Activated CD4-positive, alpha-beta T cell treated with anti-CD3 and anti-CD28 coated beads, Interleukin-2, amount 50 U/mL, for 48 hours (primary cell): Measurements from ENCODE around the gene RARB.

Experiments used
- DNase-seq, 2 experiments: peaks; one replicate each; pipeline ENCODE4 v3.0.0-alpha.2; 2020

RARB gene

GRCh38 chr3:25427942-25428788 is at the start of gene RARB:
Gene RARB (plus strand): TSS chr3:25428263. CDS start chr3:25428732, 469 bp downstream.
- no peak for DNase-seq

DNA sequence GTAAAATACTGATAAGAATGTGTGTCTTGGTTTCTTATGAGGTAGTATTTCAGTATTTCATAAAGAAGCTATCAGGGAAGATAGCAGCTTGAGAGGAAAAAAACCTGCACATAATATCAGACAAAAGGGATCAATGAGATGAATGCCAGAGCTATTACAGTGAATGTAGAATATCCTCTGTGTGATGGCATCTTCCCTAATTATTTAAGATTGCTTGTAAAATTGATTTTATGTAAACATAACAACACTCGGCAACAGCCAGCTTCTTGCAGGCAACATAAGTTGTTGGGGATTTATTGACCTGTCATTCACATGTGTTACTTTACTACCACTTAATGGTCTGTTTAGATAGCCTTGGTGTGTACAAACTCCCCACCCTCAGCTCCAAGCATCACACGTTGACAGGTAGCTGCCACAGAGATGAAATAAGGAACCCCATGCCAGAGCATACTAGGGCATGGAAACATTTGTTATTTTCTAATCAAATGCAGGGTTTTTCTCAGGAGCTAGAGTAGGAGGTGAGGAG is 49.2 kb upstream of the RARB start:
- no peak for DNase-seq

DNA sequence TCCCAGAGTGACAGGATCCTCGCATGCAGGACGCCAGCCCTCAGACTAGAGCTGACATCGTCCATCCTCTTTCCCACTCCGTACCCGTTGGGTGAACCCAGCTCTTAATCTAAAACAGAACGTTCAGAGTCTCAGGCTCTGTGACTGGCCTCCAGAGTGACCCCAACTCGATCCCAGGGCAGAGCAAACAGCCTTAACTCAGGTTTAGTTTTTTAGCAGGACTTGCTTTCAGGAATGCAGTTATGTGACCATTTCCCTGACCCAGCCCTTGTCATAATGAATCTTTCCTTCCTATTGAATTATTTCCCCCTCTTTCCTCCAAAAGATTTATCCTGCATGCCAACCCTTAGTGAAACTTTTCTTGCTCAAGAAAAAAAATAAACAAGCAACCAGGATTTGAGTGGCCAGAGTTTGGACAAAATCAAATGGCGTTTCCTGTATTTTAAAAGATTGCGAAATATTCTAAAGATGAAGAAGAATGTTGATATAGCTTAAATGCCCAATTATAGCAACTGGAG is 47.8 kb upstream of the RARB start:
- no peak for DNase-seq

- no peak for DNase-seq
Measured at GRCh38 chr3:25381083-25381482, 47.0 kb upstream of the RARB start.

GRCh38 chr3:25384471-25384870 is 43.6 kb upstream of the RARB start:
- no peak for DNase-seq

DNA sequence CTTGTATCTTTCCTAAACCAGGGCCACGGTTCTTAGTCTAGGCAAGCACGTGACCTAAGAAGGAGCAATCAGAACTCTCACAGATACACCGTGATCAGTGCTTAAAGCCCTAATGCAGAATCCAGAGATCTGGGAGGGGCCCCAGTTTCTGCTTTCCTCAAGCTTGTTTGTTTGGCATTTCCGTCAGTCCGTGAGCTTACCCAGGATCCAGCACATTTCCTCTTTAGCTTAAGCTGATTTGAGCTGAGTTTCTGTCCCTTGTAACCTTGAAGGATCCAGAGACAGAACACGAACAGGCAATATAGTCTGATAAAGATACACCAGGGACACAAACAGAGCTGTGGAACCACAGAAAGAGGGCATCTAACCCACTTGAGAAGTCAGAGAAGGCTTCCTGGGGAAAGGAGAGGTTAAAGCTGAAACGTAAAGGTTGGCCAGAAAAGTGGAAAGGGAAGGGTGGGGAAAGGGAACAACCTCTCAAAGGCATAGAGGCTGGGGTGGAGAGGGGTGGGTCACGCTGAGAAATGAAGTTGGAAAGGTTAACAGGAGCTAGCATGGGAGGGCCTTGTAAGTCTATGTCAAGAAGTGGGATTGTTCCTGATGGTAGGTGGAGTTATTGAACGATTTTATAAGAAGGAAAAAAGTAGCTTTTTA is 42.1 kb upstream of the RARB start:
- no peak for DNase-seq

- no peak for DNase-seq
Measured at GRCh38 chr3:25386686-25387255, 41.3 kb upstream of the RARB start.

DNA sequence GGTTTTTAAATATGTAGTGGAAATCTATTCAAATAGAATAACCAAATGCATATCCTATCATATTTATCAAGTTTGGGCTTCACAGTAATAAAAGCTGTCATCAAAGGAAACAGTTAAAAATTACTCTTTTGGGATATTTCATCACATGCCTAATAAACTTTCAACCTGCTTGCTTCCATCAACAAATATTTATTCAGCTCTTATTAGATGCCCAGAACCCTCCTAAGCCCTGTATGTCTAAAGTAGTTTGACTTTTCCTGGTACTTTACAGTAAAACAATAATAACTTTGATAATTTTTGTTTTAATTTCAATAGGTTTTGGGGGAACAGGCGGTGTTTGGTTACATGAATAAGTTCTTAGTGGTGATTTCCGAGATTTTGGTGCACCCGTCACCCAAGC is 37.5 kb upstream of the RARB start:
- no peak for DNase-seq

- DNase-seq, result no peak
Measured at GRCh38 chr3:25396251-25396650, 31.8 kb upstream of the RARB start.

- no peak for DNase-seq
Measured at GRCh38 chr3:25396686-25397085, 31.4 kb upstream of the RARB start.

DNA sequence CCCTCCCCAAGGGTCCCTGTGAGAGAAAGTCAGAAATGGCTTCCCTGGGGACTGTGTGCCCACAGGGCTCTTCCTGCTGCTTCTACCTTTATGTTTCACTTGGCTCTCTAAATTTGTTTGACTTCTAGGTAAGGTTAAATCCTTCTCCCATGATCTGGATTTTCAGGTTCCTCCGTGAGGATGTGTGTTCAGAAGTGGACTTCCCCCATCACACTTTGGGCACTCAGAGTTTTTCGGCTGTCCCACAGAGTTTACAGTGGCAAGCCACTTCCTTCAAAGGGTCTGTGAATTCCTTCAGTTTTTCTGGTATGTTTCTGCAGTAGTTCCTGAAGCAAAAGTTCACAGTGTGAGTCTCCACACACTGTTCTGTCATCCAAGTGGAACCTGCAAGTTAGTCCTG is 30.9 kb upstream of the RARB start:
- no peak for DNase-seq

DNA sequence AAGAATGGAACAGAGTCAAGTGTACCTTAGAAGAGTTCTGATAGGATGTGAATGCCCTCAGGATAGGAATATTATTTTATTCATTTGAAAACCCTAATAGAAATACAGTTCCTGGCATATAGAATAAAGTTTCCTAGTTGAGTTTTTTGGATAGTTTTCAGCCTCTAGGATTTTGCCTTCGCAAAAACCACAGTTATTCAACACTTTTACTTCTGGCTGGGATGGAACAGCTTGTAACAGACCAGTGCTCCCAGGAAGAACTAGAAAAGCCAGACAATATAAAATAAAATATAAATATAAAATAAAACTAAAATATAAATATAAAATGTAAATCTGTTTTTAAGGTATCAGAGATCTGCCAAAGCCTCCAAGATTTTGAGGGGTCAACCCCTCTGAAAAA is 27.5 kb upstream of the RARB start:
- DNase-seq, result no peak

- DNase-seq, result no peak
Measured at GRCh38 chr3:25403968-25404367, 24.1 kb upstream of the RARB start.

GRCh38 chr3:25404569-25404968 is 23.5 kb upstream of the RARB start:
- DNase-seq, result no peak

DNA sequence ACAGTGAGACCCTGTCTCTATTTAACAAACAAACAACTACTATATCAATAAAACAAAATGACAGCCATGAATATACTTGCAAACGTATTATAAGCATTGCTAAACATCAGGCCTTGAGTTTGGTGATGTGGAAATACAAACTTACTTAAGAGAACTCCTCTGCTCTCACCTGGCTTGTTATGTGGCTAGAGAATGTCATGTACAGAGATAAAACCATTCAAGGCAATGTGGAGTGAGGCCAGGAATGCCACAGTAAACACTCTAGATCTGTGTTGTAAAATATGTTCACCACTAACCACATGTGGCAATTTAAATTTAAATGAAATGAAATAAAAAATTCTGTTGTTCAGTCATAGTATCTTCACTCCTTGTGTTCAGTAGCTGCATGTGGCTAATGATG is 22.7 kb upstream of the RARB start:
- no peak for DNase-seq

DNA sequence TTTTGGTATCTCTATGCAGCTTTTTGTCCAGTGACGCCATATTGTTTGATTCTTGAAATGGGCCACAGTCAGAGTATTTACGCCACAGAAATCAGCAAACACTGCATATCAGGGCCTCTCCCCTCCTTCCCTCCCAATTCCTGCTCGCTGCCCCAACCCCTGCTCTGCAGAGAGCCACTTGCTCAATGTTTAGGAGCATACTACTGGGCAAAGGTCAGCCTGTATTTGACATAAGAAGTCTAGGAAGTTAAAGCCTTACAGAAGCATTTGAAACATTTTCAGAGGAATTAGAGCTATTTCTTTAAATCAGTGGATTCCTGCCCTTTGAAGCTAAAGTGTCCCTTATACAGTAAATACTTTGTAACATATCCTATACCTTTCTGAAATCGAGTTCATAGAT is 17.4 kb upstream of the RARB start:
- no peak for DNase-seq

DNA sequence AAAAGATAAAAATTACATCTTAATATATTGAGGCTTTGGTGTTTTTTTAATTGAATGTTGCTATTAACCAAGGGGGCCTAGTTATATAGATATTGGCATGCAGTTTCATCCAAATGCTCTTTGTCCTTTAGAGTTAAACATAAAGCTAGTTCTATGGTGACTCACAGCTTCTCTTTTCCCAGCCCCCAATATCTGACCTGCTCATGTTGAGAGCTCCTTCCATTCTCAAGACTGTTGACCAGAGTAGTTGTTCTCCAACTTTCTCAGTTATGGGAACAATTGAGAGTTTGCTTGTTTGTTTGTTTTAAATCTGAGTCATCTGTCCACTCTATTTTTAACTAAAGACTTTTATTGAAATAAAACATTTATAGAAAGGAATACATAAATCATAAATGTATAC is 15.8 kb upstream of the RARB start:
- DNase-seq, result no peak

DNA sequence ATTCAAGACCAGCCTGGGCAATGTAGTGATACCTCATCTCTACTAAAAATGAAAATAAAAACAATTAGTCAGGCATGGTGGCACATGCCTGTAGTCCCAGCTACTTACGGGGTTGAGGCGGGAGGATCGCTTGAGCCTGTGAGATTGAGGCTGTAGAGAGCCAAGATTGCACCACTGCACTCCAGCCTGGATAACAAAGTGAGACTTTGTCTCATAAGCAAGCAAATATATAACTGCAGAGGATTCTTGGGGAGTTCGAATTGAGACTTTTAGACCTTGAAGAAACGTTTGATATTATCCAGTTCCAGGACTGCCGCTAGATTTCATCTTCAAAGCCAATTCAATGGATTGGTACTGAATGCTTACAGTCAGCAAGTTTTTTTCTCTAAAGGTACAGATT is 11.9 kb upstream of the RARB start:
- DNase-seq, result no peak

GRCh38 chr3:25418596-25418995 is 9.5 kb upstream of the RARB start:
- DNase-seq, result no peak

DNA sequence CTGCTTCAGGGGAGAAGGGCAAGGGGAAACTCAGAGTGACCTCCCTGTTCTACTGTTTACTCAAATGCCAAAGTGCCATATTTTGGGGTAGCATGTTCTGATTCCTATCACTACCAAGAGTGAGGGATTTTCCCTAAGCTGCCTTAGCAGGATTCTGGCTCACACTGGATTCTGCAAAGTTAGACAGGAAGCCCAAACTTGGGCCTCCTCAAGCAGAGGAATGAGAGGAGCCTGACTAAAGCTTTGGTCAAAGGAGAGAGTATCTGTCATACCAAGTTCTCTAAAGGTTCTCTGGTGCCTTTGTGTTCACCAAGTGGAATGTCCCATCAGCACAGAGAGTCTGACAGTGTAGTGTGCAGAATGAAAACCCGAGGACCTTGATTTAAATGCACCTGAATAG is 8.8 kb upstream of the RARB start:
- no peak for DNase-seq

DNA sequence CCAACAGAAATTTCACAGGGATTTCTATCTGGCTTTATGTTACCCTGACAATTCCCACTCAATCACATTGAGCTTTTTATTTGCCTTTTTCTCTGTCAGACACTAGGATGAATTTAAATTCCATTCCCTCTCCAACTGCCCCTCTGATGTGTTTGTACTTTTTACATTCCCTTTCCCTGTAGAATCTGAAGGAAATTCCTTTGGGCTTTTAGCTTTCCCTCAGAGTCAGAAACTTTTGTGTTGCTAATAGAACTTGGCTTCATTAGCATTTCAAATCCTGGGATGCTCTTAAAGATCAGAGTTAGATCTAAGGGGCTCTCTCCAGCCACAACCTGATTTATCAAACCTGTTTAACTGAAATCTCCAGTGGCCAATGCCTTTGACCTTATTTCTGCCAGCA is 7.9 kb upstream of the RARB start:
- no peak for DNase-seq

GRCh38 chr3:25420885-25421284 is 7.2 kb upstream of the RARB start:
- no peak for DNase-seq

DNA sequence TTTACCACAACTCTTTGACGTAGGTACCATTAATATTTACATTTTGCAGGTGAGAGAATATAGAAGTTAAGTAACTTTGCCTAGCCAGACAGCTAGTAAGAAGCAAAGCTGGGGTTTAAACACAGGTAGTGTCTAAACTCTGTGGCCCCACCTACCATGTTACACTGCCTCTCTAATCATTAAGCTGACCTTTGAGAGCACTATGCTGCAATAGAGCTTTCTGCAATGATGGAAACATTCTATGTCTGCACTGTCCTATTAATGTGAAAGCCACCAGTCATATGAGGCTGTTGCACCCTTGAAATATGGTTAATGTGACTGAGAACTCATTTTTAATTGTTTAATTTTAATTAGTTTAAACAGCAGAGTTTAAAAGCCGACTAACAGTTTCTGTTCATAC is 6.3 kb upstream of the RARB start:
- DNase-seq, result no peak
